B cell (primary cell): ENCODE data around the gene MRPS15. TPM values are rescaled to one million over a fixed set of nuclear protein-coding genes. Genes with fewer than 3 reads are reported as not detected.

ENCODE experiments used
- ATAC-seq: fragments of 200-7000 bp; cut with Tn5 transposase; one replicate; pipeline ENCODE4 v1.10.0; 2021; ENCODE audit warnings: low read depth, mild to moderate bottlenecking, moderate number of reproducible peaks, moderate library complexity
- CTCF ChIA-PET: fragments of 350-600 bp; sonication (Branson Sonifier 250); formaldehyde crosslinking; loops from one replicate; lab custom pipeline; 2021; ENCODE audit warnings: antibody characterized with exemption, inconsistent platforms; lab: Charles Lee
- POLR2A ChIA-PET: fragments of 350-600 bp; sonication (Branson Sonifier 250); formaldehyde crosslinking; loops from one replicate; lab custom pipeline; 2021; ENCODE audit warnings: antibody characterized with exemption; lab: Charles Lee
- DNase-seq: peaks from one replicate; pipeline ENCODE4 v3.0.0; 2013
- H2AFZ ChIP-seq: 2 replicates; pipeline ENCODE4 v1.6.1; 2012; ENCODE audit warnings: mild to moderate bottlenecking, low read depth, low read length; ENCODE audit not compliant: insufficient read depth, poor library complexity, severe bottlenecking
- H3K27ac ChIP-seq, 2 donors: 1 replicate in 1 of 2; 2 replicates in 1 of 2; pipeline ENCODE4 v1.5.1; 2012 to 2013; ENCODE audit warnings: low read length in 2 of 2, mild to moderate bottlenecking in 2 of 2, moderate library complexity in 1 of 2
- H3K27me3 ChIP-seq, 4 experiments: fragments of 200-600 bp in 1 of 4; sonication (generic) in 1 of 4; replicated peaks in 1 of 4; 1 replicate in 2 of 4; 2 replicates in 2 of 4; pipeline versions ENCODE4 v1.6.1 to v1.7.0; 2013 to 2016; ENCODE audit warnings: low read length in 3 of 4, mild to moderate bottlenecking in 2 of 4, mixed read lengths in 1 of 4, moderate library complexity in 1 of 4; ENCODE audit not compliant: insufficient read depth in 4 of 4, control insufficient read depth in 3 of 4; ENCODE audit errors: control extremely low read depth in 1 of 4
- H3K36me3 ChIP-seq, 2 experiments: replicated peaks in 1 of 2; 1 replicate in 1 of 2; 2 replicates in 1 of 2; pipeline versions ENCODE4 v1.6.1 to v1.7.1; 2013; ENCODE audit warnings: low read length in 1 of 2; ENCODE audit not compliant: insufficient read depth in 2 of 2, control insufficient read depth in 1 of 2; ENCODE audit errors: control extremely low read depth in 1 of 2, extremely low read depth in 1 of 2
- H3K4me1 ChIP-seq, 2 donors: fragments of 200-600 bp in 1 of 2; sonication (generic) in 1 of 2; 1 replicate in 1 of 2; 2 replicates in 1 of 2; pipeline versions ENCODE4 v1.5.1 to v1.6.1; 2013 to 2017; ENCODE audit warnings: low read length in 2 of 2; ENCODE audit not compliant: control insufficient read depth in 2 of 2, insufficient read depth in 2 of 2
- H3K4me2 ChIP-seq: replicated peaks from 2 replicates; pipeline ENCODE3; 2012; ENCODE audit warnings: mild to moderate bottlenecking, low read depth, low read length; ENCODE audit not compliant: poor library complexity, severe bottlenecking
- H3K4me3 ChIP-seq, 5 experiments: fragments of 200-600 bp in 1 of 5; sonication (generic) in 1 of 5; 1 replicate in 3 of 5; 2 replicates in 2 of 5; pipeline versions ENCODE4 v1.5.1 to v1.7.0; 2011 to 2016; ENCODE audit warnings: low read length in 4 of 5, mild to moderate bottlenecking in 4 of 5, low read depth in 2 of 5, control low read depth in 1 of 5, moderate library complexity in 1 of 5; ENCODE audit not compliant: insufficient read depth in 1 of 5; ENCODE audit errors: control extremely low read depth in 1 of 5, extremely low read depth in 1 of 5
- H3K79me2 ChIP-seq: fragments of 200-600 bp; sonication (generic); one replicate; pipeline ENCODE4 v1.6.0; 2016; ENCODE audit warnings: low read length; ENCODE audit not compliant: control insufficient read depth, insufficient read depth
- H3K9ac ChIP-seq: fragments of 200-600 bp; sonication (generic); 2 replicates; pipeline ENCODE4 v1.6.1; 2017; ENCODE audit warnings: mild to moderate bottlenecking, low read length, moderate library complexity
- H3K9me3 ChIP-seq, 3 donors: one replicate each; pipeline versions ENCODE4 v1.6.1 to v1.7.1; 2013; ENCODE audit warnings: low read length in 2 of 3; ENCODE audit not compliant: control insufficient read depth in 2 of 3, insufficient read depth in 1 of 3; ENCODE audit errors: control extremely low read depth in 1 of 3
- H4K20me1 ChIP-seq: 2 replicates; pipeline ENCODE4 v1.6.0; 2012; ENCODE audit warnings: mild to moderate bottlenecking, low read length; ENCODE audit not compliant: insufficient read depth, control insufficient read depth, poor library complexity, severe bottlenecking
- H3K27ac Mint-ChIP-seq: one replicate; pipeline ENCODE4 v1.8.0; 2021; ENCODE audit warnings: mixed read lengths
- H3K27me3 Mint-ChIP-seq: one replicate; pipeline ENCODE4 v1.8.0; 2021; ENCODE audit warnings: mixed read lengths
- H3K4me1 Mint-ChIP-seq: one replicate; pipeline ENCODE4 v1.8.0; 2021; ENCODE audit warnings: mixed read lengths
- H3K4me3 Mint-ChIP-seq: one replicate; pipeline ENCODE4 v1.8.0; 2021; ENCODE audit warnings: mixed read lengths
- H3K9me3 Mint-ChIP-seq: one replicate; pipeline ENCODE4 v1.8.0; 2022; ENCODE audit warnings: mixed read lengths; ENCODE audit not compliant: insufficient read depth
- EZH2 ChIP-seq: IDR thresholded peaks from 2 replicates; pipeline ENCODE4 v1.6.1; 2012; ENCODE audit warnings: borderline replicate concordance, low read depth, mild to moderate bottlenecking, moderate library complexity, low read length; ENCODE audit not compliant: insufficient read depth, poor library complexity, severe bottlenecking
- WGBS: methylation state at CpG from one replicate; pipeline ENCODE4 v1.1.5; 2013; ENCODE audit warnings: missing lambda C conversion rate; ENCODE audit not compliant: insufficient coverage; 5-methylcytosine and 5-hydroxymethylcytosine counted together
- intact Hi-C: fragments of 100-400 bp; cut with micrococcal nuclease; formaldehyde crosslinking; loops from one replicate; pipeline ENCODE4 v1.10.0; 2022
- polyA plus RNA-seq: library from polyadenylated mRNA; depleted of rRNA; stranded (reverse); fragments of >200 nt; gene quantifications from 2 replicates; pipeline ENCODE4 v1.2.3, GENCODE V29; 2012
- total RNA-seq, 2 donors: library from RNA; stranded (reverse); fragments of 120-200 nt in 1 of 2; gene quantifications; 1 replicate in 1 of 2; 2 replicates in 1 of 2; pipeline versions ENCODE4 v1.2.3 to v1.2.4, GENCODE V29; 2013 to 2022
- TF ChIP-seq, protein P1 (sequence below): fragments of 200-600 bp; IDR thresholded peaks from one replicate; pipeline ENCODE4 v1.8.0; 2022; ENCODE audit warnings: antibody characterized with exemption, mild to moderate bottlenecking

The MRPS15 gene
- total and polyA plus RNA-seq, 2 donors (not counting 1 experiment from before 2014, with no cell fraction given): 27.1 to 34.4 TPM

DNA sequence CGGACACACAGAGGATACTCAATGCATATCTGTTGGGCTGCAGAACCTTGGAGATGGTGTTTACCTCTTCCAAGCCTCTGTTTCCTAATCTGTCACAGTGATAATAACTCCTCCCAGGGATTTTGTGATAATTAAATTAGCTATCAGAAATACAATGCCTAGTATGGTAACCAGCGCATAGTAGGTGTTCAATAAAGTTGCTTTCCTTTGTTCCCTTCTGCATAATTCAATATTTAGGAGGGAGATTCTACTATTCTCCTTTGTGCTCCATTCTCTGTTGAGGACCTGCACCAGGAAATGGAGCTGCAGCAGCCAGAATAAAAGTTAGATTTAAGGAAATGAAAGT, 21.9 kb upstream of the MRPS15 start:
- peak overlapping the region; percentile 61 for H3K4me2 ChIP-seq
- TF ChIP-seq EZH2: no peak
- TF ChIP-seq, protein P1, sequence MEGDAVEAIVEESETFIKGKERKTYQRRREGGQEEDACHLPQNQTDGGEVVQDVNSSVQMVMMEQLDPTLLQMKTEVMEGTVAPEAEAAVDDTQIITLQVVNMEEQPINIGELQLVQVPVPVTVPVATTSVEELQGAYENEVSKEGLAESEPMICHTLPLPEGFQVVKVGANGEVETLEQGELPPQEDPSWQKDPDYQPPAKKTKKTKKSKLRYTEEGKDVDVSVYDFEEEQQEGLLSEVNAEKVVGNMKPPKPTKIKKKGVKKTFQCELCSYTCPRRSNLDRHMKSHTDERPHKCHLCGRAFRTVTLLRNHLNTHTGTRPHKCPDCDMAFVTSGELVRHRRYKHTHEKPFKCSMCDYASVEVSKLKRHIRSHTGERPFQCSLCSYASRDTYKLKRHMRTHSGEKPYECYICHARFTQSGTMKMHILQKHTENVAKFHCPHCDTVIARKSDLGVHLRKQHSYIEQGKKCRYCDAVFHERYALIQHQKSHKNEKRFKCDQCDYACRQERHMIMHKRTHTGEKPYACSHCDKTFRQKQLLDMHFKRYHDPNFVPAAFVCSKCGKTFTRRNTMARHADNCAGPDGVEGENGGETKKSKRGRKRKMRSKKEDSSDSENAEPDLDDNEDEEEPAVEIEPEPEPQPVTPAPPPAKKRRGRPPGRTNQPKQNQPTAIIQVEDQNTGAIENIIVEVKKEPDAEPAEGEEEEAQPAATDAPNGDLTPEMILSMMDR: no peak
- peaks cover 0 to 9% (median 0%) of the 10 kb centered on the region in 4 experiments for H3K27me3 ChIP-seq
- intact Hi-C loops: no loop called here
- H3K9me3 Mint-ChIP-seq: no peaks in the 10 kb centered on the region
- no peaks in the 10 kb centered on the region for H3K27me3 Mint-ChIP-seq
- peak overlapping the region; percentile 34 for H3K27ac Mint-ChIP-seq
- H3K27ac ChIP-seq: peak overlapping the region in 1 of 2 donors; percentile 65
- peak overlapping the region; percentile 49 for H3K9ac ChIP-seq
- H3K9me3 ChIP-seq: peaks cover 0 to 2% (median 0%) of the 10 kb centered on the region in 3 donors
- peaks cover 24 to 37% of the 10 kb centered on the region in 2 donors for H3K4me1 ChIP-seq
- H3K4me3 Mint-ChIP-seq: peak overlapping the region; percentile 64
- no peaks in the 10 kb centered on the region for H3K36me3 ChIP-seq
- no peak overlapping the region for H2AFZ ChIP-seq
- ATAC-seq: no peak
- peaks cover 24% of the 10 kb centered on the region for H3K4me1 Mint-ChIP-seq
- ChIA-PET POLR2A (interaction anchor here (0.9 kb wide), 1 partner anchor 36 kb away, joined by 3 read pairs; the partner anchor contains the start of gene OSCP1), CTCF (interaction anchor here (0.6 kb wide), 2 partner anchors 22 to 149 kb away, joined by 3 read pairs; partner anchors contain the start of gene MRPS15)
- no peak overlapping the region for H3K4me3 ChIP-seq
- H4K20me1 ChIP-seq: no peaks in the 10 kb centered on the region
- no CpG with 5 or more reads among the region's 2 CpGs for WGBS
- DNase-seq: no peak
- H3K79me2 ChIP-seq: no peaks in the 10 kb centered on the region

DNA sequence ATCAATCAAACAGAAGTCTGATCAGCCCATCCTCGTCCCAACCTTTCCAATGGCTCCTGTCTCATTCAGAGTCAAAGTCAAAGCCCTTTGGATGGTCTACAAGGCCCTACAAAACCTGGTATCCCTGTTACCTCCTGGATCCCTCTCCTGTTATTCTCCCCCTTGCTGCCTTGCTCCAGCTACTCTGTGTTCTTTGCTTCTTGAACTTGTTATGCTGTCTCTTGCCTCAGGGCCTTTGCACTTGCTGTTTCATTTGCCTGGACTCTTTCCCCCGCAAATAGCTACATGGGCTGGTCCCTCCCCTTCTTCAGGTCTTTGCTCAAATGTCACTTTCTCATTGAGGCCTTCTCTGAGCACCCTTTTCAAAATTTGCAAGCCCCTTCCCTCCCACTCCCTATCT, 19.9 kb upstream of the MRPS15 start:
- POLR2A ChIA-PET: no interaction called here
- no peak overlapping the region for H3K9ac ChIP-seq
- H3K4me3 ChIP-seq: no peak overlapping the region
- no peak for DNase-seq
- peaks cover 24 to 37% of the 10 kb centered on the region in 2 donors for H3K4me1 ChIP-seq
- Mint-ChIP-seq H3K27me3 (no peaks in the 10 kb centered on the region), H3K27ac (no peak overlapping the region), H3K9me3 (no peaks in the 10 kb centered on the region), H3K4me1 (peaks cover 24% of the 10 kb centered on the region), H3K4me3 (no peak overlapping the region)
- H3K79me2 ChIP-seq: no peaks in the 10 kb centered on the region
- no peak for ATAC-seq
- H3K9me3 ChIP-seq: peaks cover 0 to 3% (median 0%) of the 10 kb centered on the region in 3 donors
- H3K36me3 ChIP-seq: no peaks in the 10 kb centered on the region
- no peak overlapping the region for H3K4me2 ChIP-seq
- WGBS: 93% methylated on average over 2 of the region's 2 CpGs
- CTCF ChIA-PET: interaction anchor here (1.6 kb wide), 1 partner anchor 33 kb away, joined by 4 read pairs; no protein-coding TSS in a partner anchor
- H2AFZ ChIP-seq: no peak overlapping the region
- no peaks in the 10 kb centered on the region for H4K20me1 ChIP-seq
- H3K27ac ChIP-seq: no peak overlapping the region
- TF ChIP-seq, protein P1: no peak
- TF ChIP-seq EZH2: no peak
- H3K27me3 ChIP-seq: peaks cover 0 to 9% (median 0%) of the 10 kb centered on the region in 4 experiments
- intact Hi-C loops: no loop called here
